ENCODE data around the gene CDKN2B-AS1. TPM values are rescaled to one million over a fixed set of nuclear protein-coding genes. Genes with fewer than 3 reads are reported as not detected.

Gene CDKN2B-AS1
- total RNA-seq, 1 experiment from 2014 or later = not detected

GRCh38 chr9:22116758-22117157 lies 122.2 kb downstream of the CDKN2B-AS1 start:
- H4K8ac ChIP-seq (replicated peaks; ENCODE audit: insufficient read length, low read depth, low read length) = no peak overlapping the region
- Mint-ChIP-seq H3K9me3 (no peaks in the 10 kb centered on the region), H3K36me3 (ENCODE audit: insufficient read depth in 1 of 3, low read depth in 3 of 3) (no peaks in the 10 kb centered on the region), H3K4me1 (peaks cover 15 to 19% of the 10 kb centered on the region in 2 experiments), H3K4me3 (no peak overlapping the region), H3K27ac (no peak overlapping the region), H3K27me3 (ENCODE audit: low read depth) (no peaks in the 10 kb centered on the region)
- H3K9me3 ChIP-seq (ENCODE audit: control insufficient read depth, low read depth, low read length) = no peaks in the 10 kb centered on the region
- no peak overlapping the region for H3K14ac ChIP-seq (ENCODE audit: insufficient read depth, low read length)
- no peaks in the 10 kb centered on the region for H3K27me3 ChIP-seq (ENCODE audit: insufficient read depth, low read length)
- H3K23ac ChIP-seq (ENCODE audit: insufficient read length, low read depth, low read length) = no peak overlapping the region
- H2BK15ac ChIP-seq (ENCODE audit: low read depth, low read length) = no peak overlapping the region
- no peak overlapping the region for H4K91ac ChIP-seq (ENCODE audit: insufficient read length, low read depth, low read length)
- no peak overlapping the region for H3K4ac ChIP-seq (ENCODE audit: low read depth, low read length)
- H4K5ac ChIP-seq (ENCODE audit: insufficient read length, low read depth, low read length) = no peak overlapping the region
- H3K79me2 ChIP-seq (ENCODE audit: insufficient read depth, low read length) = no peaks in the 10 kb centered on the region
- no peak overlapping the region for H2BK5ac ChIP-seq (ENCODE audit: insufficient read length, low read length)
- no peak overlapping the region for H2AFZ ChIP-seq (ENCODE audit: low read length)
- H3K79me1 ChIP-seq (ENCODE audit: insufficient read depth, low read depth, low read length, poor library complexity, severe bottlenecking) = no peaks in the 10 kb centered on the region
- DNase-seq = no peak
- H2BK120ac ChIP-seq (ENCODE audit: low read depth, low read length, poor library complexity, severe bottlenecking) = no peak overlapping the region
- H3K27ac ChIP-seq (ENCODE audit: insufficient read length, low read depth, low read length) = no peak overlapping the region
- H3K23me2 ChIP-seq (ENCODE audit: insufficient read length, low read depth, low read length, poor library complexity, severe bottlenecking) = no peaks in the 10 kb centered on the region
- no peak overlapping the region for H3K56ac ChIP-seq (ENCODE audit: insufficient read length, low read depth, low read length)
- no peak overlapping the region for H2BK20ac ChIP-seq (ENCODE audit: low read depth, low read length, poor library complexity, severe bottlenecking)
- no peak overlapping the region for H2AK5ac ChIP-seq (ENCODE audit: insufficient read length, low read length)
- H4K20me1 ChIP-seq (ENCODE audit: control insufficient read depth, insufficient read depth, insufficient read length) = no peaks in the 10 kb centered on the region
- TF ChIP-seq, protein P1, sequence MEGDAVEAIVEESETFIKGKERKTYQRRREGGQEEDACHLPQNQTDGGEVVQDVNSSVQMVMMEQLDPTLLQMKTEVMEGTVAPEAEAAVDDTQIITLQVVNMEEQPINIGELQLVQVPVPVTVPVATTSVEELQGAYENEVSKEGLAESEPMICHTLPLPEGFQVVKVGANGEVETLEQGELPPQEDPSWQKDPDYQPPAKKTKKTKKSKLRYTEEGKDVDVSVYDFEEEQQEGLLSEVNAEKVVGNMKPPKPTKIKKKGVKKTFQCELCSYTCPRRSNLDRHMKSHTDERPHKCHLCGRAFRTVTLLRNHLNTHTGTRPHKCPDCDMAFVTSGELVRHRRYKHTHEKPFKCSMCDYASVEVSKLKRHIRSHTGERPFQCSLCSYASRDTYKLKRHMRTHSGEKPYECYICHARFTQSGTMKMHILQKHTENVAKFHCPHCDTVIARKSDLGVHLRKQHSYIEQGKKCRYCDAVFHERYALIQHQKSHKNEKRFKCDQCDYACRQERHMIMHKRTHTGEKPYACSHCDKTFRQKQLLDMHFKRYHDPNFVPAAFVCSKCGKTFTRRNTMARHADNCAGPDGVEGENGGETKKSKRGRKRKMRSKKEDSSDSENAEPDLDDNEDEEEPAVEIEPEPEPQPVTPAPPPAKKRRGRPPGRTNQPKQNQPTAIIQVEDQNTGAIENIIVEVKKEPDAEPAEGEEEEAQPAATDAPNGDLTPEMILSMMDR (conservative IDR thresholded peaks at IDR 0.05) = no peak
- H3K4me1 ChIP-seq (ENCODE audit: insufficient read depth, low read length) = peaks cover 2% of the 10 kb centered on the region; the same call in 1 of the 2 replicates
- H3T11ph ChIP-seq (ENCODE audit: low read length) = no peak overlapping the region
- H2BK12ac ChIP-seq (ENCODE audit: insufficient read length, low read depth, low read length) = no peak overlapping the region
- H3K9ac ChIP-seq (ENCODE audit: extremely low read depth, insufficient read length, low read length) = no peak overlapping the region
- no peak overlapping the region for H3K4me2 ChIP-seq (ENCODE audit: insufficient read depth, insufficient read length, low read length)
- H3K18ac ChIP-seq (ENCODE audit: insufficient read length, low read depth, low read length) = no peak overlapping the region

Measured in H9 (cell line).